Testis (tissue), 3 donors: ENCODE data around the gene CFAP157. TPM values are rescaled to one million over a fixed set of nuclear protein-coding genes. Genes with fewer than 3 reads are reported as not detected.

Experiments used
- DNase-seq: peaks from one replicate; pipeline ENCODE4 v3.0.0-alpha.2; 2019
- H3K27ac ChIP-seq, 2 donors: fragments of 200-600 bp; sonication (generic); one replicate each; pipeline ENCODE4 v1.5.1; 2019
- H3K27me3 ChIP-seq: fragments of 200-600 bp; sonication (generic); one replicate; pipeline ENCODE4 v1.5.1; 2019
- H3K36me3 ChIP-seq: fragments of 200-600 bp; sonication (generic); one replicate; pipeline ENCODE4 v1.5.1; 2017; ENCODE audit warnings: low read depth; ENCODE audit errors: missing control alignments
- H3K4me1 ChIP-seq: fragments of 200-600 bp; sonication (generic); one replicate; pipeline ENCODE4 v1.5.1; 2019
- H3K4me3 ChIP-seq, 2 donors: fragments of 200-600 bp; sonication (generic); one replicate each; pipeline ENCODE4 v1.5.1; 2017 to 2019
- H3K9me3 ChIP-seq: fragments of 200-600 bp; sonication (generic); one replicate; pipeline ENCODE4 v1.5.1; 2017
- POLR2A ChIP-seq: fragments of 450-650 bp; IDR thresholded peaks from one replicate; pipeline ENCODE4 v1.6.1; 2017; ENCODE audit warnings: antibody characterized with exemption, mild to moderate bottlenecking, moderate library complexity
- WGBS, 2 donors: methylation state at CpG; one replicate each; pipeline ENCODE4 v1.1.5; 2018; 5-methylcytosine and 5-hydroxymethylcytosine counted together
- intact Hi-C: fragments of 100-400 bp; cut with DNase I; formaldehyde crosslinking; loops from one replicate; pipeline ENCODE4 v1.15.1; 2023; ENCODE audit warnings: low total_unique reads
- polyA plus RNA-seq: library from polyadenylated mRNA; stranded (reverse); fragments of 350-450 nt; fragmentation: Illumina TruSeq; extraction: RNeasy Lipid Tissue Mini Kit (QIAGEN cat#74804); gene quantifications from one replicate; pipeline ENCODE4 v1.2.3, GENCODE V29; 2014; ENCODE audit warnings: low read depth, low replicate concordance; ENCODE audit not compliant: insufficient read depth
- total RNA-seq, 2 donors: library from RNA; depleted of rRNA; stranded (reverse); fragments of >200 nt; gene quantifications; one replicate each; pipeline ENCODE4 v1.2.3, GENCODE V29; 2016
- TF ChIP-seq, protein P1 (sequence below), 3 experiments: fragments of 450-650 bp in 2 of 3; fragments of 200-600 bp in 1 of 3; sonication (generic) in 1 of 3; IDR thresholded peaks; one replicate each; pipeline ENCODE4 v1.5.1; 2016 to 2019; ENCODE audit warnings: antibody characterized with exemption in 3 of 3, mild to moderate bottlenecking in 2 of 3, moderate library complexity in 1 of 3

CFAP157 gene
- total and polyA plus RNA-seq, 3 donors from 2014 or later = 11.6 to 30.6 (median 26.5) TPM

DNA sequence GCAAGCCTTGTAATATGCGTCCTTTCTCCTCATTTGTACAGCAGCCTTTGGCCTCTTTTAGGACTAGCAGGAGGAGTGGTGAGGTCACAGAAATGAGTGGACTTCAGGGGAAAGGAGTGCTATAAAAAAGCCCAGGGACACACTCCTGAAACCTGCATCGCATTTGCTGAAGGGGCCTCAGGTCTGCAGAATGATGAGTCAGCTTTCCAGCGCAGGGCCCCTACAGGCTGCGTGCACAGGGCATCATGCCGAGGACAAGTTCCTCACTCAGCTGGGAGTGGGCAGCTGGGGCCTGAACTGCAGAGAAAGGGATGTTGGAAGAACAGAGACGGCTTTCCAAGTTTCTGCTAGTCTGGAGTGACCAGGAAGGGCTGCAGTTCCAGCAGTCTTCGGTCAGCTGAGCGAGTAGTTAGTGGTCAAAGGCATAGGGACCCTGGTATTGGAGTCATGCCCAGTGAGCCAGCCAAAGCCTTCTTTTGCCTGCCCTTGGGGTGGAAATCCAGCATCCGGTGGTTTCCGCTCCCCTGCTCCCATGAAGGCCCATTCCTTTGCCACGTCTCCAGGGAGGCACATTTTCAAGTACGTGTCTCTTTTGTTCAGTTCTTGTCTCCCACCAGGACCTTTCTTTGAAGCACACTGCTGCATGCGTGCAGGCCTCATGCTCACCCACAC, 17.3 kb upstream of the CFAP157 start:
- H3K4me3 ChIP-seq = no peak overlapping the region
- no peaks in the 10 kb centered on the region for H3K27me3 ChIP-seq
- H3K27ac ChIP-seq = no peak overlapping the region
- DNase-seq = no peak
- intact Hi-C loops = no loop called here
- TF ChIP-seq POLR2A = no peak
- TF ChIP-seq, protein P1, sequence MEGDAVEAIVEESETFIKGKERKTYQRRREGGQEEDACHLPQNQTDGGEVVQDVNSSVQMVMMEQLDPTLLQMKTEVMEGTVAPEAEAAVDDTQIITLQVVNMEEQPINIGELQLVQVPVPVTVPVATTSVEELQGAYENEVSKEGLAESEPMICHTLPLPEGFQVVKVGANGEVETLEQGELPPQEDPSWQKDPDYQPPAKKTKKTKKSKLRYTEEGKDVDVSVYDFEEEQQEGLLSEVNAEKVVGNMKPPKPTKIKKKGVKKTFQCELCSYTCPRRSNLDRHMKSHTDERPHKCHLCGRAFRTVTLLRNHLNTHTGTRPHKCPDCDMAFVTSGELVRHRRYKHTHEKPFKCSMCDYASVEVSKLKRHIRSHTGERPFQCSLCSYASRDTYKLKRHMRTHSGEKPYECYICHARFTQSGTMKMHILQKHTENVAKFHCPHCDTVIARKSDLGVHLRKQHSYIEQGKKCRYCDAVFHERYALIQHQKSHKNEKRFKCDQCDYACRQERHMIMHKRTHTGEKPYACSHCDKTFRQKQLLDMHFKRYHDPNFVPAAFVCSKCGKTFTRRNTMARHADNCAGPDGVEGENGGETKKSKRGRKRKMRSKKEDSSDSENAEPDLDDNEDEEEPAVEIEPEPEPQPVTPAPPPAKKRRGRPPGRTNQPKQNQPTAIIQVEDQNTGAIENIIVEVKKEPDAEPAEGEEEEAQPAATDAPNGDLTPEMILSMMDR (IDR thresholded peaks at IDR 0.05) = no peak
- H3K9me3 ChIP-seq = no peaks in the 10 kb centered on the region
- WGBS, 2 donors = 89 to 95% methylated on average over 10 to 13 of the region's 13 CpGs
- no peaks in the 10 kb centered on the region for H3K4me1 ChIP-seq
- H3K36me3 ChIP-seq = no peaks in the 10 kb centered on the region

DNA sequence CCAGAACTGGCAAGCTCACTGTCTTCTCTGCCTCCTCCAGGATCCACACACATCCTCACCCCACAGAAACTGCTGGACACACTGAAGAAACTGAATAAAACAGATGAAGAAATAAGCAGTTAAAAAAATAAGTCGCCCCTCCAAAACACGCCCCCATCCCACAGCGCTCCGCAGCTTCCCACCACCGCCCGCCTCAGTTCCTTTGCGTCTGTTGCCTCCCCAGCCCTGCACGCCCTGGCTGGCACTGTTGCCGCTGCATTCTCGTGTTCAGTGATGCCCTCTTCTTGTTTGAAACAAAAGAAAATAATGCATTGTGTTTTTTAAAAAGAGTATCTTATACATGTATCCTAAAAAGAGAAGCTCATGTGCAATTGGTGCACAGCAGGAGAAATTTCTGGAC, 16.1 kb upstream of the CFAP157 start:
- intact Hi-C loops = no loop called here

GRCh38 chr9:127692071-127692470, 14.7 kb upstream of the CFAP157 start:
- intact Hi-C loops = no loop called here
- DNase-seq = no peak
- Histone ChIP-seq H3K27me3 (no peaks in the 10 kb centered on the region), H3K4me1 (peaks cover 10% of the 10 kb centered on the region), H3K4me3 (no peak overlapping the region), H3K27ac (no peak overlapping the region), H3K9me3 (no peaks in the 10 kb centered on the region), H3K36me3 (no peaks in the 10 kb centered on the region)
- WGBS, 2 donors = 88% methylated on average over 20 of the region's 20 CpGs
- TF ChIP-seq, protein P1 (IDR thresholded peaks at IDR 0.05) = no peak
- TF ChIP-seq POLR2A = no peak

More for the DNA sequence above, 16.1 kb upstream of the CFAP157 start:
- Histone ChIP-seq H3K36me3 (no peaks in the 10 kb centered on the region), H3K27me3 (no peaks in the 10 kb centered on the region), H3K4me1 (peaks cover 8% of the 10 kb centered on the region), H3K4me3 (no peak overlapping the region), H3K27ac (no peak overlapping the region), H3K9me3 (no peaks in the 10 kb centered on the region)
- DNase-seq = no peak
- no peak for TF ChIP-seq POLR2A
- TF ChIP-seq, protein P1 (IDR thresholded peaks at IDR 0.05) = no peak
- WGBS, 2 donors = 92 to 96% methylated on average over 10 of the region's 10 CpGs

DNA sequence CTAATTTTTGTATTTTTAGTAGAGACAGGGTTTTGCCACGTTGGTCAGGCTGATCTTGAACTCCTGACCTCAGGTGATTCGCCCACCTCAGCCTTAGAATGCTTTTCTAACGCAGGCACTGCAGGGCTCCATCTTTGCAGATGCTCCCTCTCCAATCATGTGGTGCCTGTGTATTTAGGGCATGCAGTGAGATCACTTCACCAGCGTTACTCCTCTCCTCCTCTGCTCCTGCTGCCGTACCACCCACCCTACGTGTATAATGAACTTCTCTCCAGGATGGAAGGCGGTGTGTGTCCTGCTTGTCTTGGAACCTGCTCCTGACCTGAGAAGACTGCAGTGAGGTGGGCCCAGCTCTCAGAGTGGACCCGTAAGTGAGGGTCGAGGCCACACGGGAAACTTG, 13.6 kb upstream of the CFAP157 start:
- Histone ChIP-seq H3K27ac (no peak overlapping the region), H3K4me1 (peaks cover 10% of the 10 kb centered on the region), H3K27me3 (no peaks in the 10 kb centered on the region), H3K4me3 (no peak overlapping the region), H3K9me3 (no peaks in the 10 kb centered on the region), H3K36me3 (no peaks in the 10 kb centered on the region)
- WGBS, 2 donors = 92 to 93% methylated on average over 10 of the region's 10 CpGs
- intact Hi-C loops = no loop called here
- TF ChIP-seq, protein P1 (IDR thresholded peaks at IDR 0.05) = no peak
- TF ChIP-seq POLR2A = no peak
- DNase-seq = no peak

DNA sequence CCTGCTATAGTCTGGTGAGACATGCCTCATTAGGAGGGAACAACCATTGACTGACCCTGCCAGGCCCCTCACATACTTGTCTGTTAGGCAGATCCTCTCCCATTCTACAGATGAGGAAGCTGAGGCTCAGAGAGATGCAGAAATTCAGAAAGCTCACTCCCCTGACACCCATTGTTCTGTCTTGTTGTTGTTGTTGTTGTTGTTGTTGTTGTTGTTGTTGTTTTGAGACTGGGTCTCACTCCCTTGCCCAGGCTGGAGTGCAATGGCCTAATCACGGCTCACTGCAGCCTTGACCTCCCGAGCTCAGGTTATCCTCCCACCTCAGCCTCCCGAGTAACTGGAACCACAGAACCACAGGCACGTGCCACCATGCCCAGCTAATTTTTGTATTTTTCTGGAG, 13.1 kb upstream of the CFAP157 start:
- DNase-seq = no peak
- intact Hi-C loops = no loop called here
- 69 to 90% methylated on average over 4 of the region's 4 CpGs for WGBS, 2 donors
- no peaks in the 10 kb centered on the region for H3K36me3 ChIP-seq
- peaks cover 12% of the 10 kb centered on the region for H3K4me1 ChIP-seq
- H3K27ac ChIP-seq = no peak overlapping the region
- no peak overlapping the region for H3K4me3 ChIP-seq
- no peak for TF ChIP-seq POLR2A
- TF ChIP-seq, protein P1 (IDR thresholded peaks at IDR 0.05) = no peak
- no peaks in the 10 kb centered on the region for H3K27me3 ChIP-seq
- no peaks in the 10 kb centered on the region for H3K9me3 ChIP-seq
